ENCODE results near the gene TSPAN9. TPM values are rescaled to one million over a fixed set of nuclear protein-coding genes. Genes with fewer than 3 reads are reported as not detected.

TSPAN9 gene
- total RNA-seq, 1 experiment from 2014 or later = 35.5 TPM

GRCh38 chr12:3154006-3154405 lies 76.8 kb downstream of the TSPAN9 start:
- H3K27me3 ChIP-seq (replicated peaks; ENCODE audit: insufficient read depth, low read depth, low read length, poor library complexity) = no peaks in the 10 kb centered on the region
- POLR2A ChIA-PET (ENCODE audit: low non-redundant PET) = no interaction called here
- no peaks in the 10 kb centered on the region for H3K36me3 ChIP-seq (ENCODE audit: insufficient read depth, low read length, poor library complexity, severe bottlenecking)
- no peak for DNase-seq (ENCODE audit: low spot score)
- intact Hi-C loops (cut with micrococcal nuclease; ENCODE audit: unreplicated experiment) = no loop called here
- H3K4me3 ChIP-seq (ENCODE audit: low read depth, low read length, poor library complexity, severe bottlenecking) = no peak overlapping the region
- CTCF ChIA-PET = no interaction called here
- H3K9me3 ChIP-seq (ENCODE audit: low read depth, low read length, poor library complexity, severe bottlenecking) = no peaks in the 10 kb centered on the region
- no peak overlapping the region for H3K27ac ChIP-seq (ENCODE audit: low read depth, low read length, poor library complexity, severe bottlenecking)
- no TSS peak for BruUV-seq (replicated peaks)
- peaks cover 74% of the 10 kb centered on the region for H3K4me1 ChIP-seq (ENCODE audit: insufficient read depth, low read length, poor library complexity, severe bottlenecking)
- TF ChIP-seq EZH2 (IDR thresholded peaks at IDR 0.05; ENCODE audit: borderline replicate concordance, low read depth, low read length, poor library complexity, severe bottlenecking) = no peak
- TF ChIP-seq, protein P1, sequence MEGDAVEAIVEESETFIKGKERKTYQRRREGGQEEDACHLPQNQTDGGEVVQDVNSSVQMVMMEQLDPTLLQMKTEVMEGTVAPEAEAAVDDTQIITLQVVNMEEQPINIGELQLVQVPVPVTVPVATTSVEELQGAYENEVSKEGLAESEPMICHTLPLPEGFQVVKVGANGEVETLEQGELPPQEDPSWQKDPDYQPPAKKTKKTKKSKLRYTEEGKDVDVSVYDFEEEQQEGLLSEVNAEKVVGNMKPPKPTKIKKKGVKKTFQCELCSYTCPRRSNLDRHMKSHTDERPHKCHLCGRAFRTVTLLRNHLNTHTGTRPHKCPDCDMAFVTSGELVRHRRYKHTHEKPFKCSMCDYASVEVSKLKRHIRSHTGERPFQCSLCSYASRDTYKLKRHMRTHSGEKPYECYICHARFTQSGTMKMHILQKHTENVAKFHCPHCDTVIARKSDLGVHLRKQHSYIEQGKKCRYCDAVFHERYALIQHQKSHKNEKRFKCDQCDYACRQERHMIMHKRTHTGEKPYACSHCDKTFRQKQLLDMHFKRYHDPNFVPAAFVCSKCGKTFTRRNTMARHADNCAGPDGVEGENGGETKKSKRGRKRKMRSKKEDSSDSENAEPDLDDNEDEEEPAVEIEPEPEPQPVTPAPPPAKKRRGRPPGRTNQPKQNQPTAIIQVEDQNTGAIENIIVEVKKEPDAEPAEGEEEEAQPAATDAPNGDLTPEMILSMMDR (conservative IDR thresholded peaks at IDR 0.05; ENCODE audit: low read depth, low read length) = no peak

DNA sequence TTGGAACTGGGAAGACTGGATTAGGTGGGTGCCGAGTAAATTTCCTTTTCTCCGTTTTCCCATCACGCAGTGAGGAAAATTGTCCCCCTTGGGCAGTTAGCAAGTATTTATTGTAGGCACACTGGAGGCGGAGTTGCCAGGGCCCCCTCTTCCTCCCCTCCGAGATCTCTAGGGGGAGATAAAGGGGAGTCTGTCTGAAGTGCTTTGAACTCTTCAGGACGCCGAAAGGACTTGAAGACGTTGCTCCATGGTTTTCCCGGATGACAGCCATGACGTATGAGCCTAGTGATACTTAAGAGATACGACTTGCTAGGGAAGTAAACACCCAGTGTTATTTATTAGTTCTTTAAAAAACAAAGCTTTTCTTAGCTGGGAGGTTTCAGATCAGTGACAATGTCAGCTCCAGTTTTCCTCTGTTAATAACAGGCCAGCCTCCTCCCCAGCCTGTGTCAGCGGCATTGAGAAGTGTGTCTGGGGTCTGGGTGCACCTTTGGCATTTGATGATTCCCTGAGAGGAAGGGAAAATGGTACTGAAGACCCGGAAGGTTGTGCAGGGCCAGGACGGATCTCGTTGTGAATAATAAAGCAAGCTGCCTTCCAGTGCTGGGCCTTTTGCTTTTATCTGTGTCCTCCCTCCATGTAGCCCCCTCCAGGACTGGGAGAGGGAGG lies 78.7 kb downstream of the TSPAN9 start:
- no peak for DNase-seq (ENCODE audit: low spot score)
- H3K36me3 ChIP-seq (ENCODE audit: insufficient read depth, low read length, poor library complexity, severe bottlenecking) = no peaks in the 10 kb centered on the region
- CTCF ChIA-PET = no interaction called here
- H3K9me3 ChIP-seq (ENCODE audit: low read depth, low read length, poor library complexity, severe bottlenecking) = no peaks in the 10 kb centered on the region
- intact Hi-C loops (cut with micrococcal nuclease; ENCODE audit: unreplicated experiment) = loop anchor here (5.0 kb wide), 1 partner anchor 46 kb away; no protein-coding TSS in a partner anchor
- no peak overlapping the region for H3K27ac ChIP-seq (ENCODE audit: low read depth, low read length, poor library complexity, severe bottlenecking)
- H3K27me3 ChIP-seq (replicated peaks; ENCODE audit: insufficient read depth, low read depth, low read length, poor library complexity) = no peaks in the 10 kb centered on the region
- TF ChIP-seq EZH2 (IDR thresholded peaks at IDR 0.05; ENCODE audit: borderline replicate concordance, low read depth, low read length, poor library complexity, severe bottlenecking) = no peak
- TF ChIP-seq, protein P1 (conservative IDR thresholded peaks at IDR 0.05; ENCODE audit: low read depth, low read length) = no peak
- H3K4me3 ChIP-seq (ENCODE audit: low read depth, low read length, poor library complexity, severe bottlenecking) = no peak overlapping the region
- POLR2A ChIA-PET (ENCODE audit: low non-redundant PET) = no interaction called here
- H3K4me1 ChIP-seq (ENCODE audit: insufficient read depth, low read length, poor library complexity, severe bottlenecking) = peaks cover 62% of the 10 kb centered on the region
- BruUV-seq (replicated peaks) = no TSS peak

DNA sequence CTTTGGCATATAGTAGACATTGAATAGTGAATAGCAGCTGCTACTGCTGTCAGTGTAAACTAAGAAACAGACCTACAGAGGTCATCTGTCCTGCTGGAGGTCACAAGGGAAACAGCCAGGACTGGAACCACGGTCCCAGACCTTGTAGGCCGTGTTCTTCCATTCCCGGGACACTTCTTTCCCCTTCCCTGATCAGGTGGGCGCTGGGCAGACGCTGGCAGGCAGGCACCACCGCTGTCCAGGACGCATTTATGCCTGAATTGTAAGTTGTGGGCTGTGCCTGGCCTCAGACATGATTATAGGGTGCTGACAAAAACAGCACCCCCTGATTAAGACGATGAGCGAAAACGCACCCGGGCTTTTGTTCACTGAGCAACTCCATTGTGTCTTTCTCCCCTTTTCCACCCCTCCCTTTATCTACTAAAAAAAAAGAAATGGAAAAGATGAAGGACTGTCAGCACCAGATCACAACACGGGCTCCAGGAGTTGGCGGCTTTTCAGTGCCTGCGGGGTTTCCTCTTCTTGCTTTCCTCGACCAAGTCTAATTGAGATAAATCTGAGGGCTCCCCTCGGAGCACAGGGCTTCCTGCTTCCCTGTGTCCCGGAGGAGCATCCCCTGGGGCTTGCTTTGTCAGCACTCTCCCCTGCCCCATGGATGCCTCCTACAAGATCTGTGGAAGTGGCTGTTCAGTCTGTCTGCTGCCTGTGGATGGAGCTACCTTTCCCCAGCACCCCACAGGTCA lies 80.6 kb downstream of the TSPAN9 start:
- POLR2A ChIA-PET (ENCODE audit: low non-redundant PET) = interaction anchor here (0.6 kb wide), 1 partner anchor 39 kb away, joined by 3 read pairs; no protein-coding TSS in a partner anchor

More for the DNA sequence above, 80.6 kb downstream of the TSPAN9 start:
- no peaks in the 10 kb centered on the region for H3K27me3 ChIP-seq (replicated peaks; ENCODE audit: insufficient read depth, low read depth, low read length, poor library complexity)
- DNase-seq (ENCODE audit: low spot score) = peak; percentile 92
- H3K4me3 ChIP-seq (ENCODE audit: low read depth, low read length, poor library complexity, severe bottlenecking) = no peak overlapping the region
- intact Hi-C loops (cut with micrococcal nuclease; ENCODE audit: unreplicated experiment) = loop anchor here (5.0 kb wide), 1 partner anchor 45 kb away; no protein-coding TSS in a partner anchor
- H3K9me3 ChIP-seq (ENCODE audit: low read depth, low read length, poor library complexity, severe bottlenecking) = peaks cover 4% of the 10 kb centered on the region
- CTCF ChIA-PET = no interaction called here
- H3K4me1 ChIP-seq (ENCODE audit: insufficient read depth, low read length, poor library complexity, severe bottlenecking) = peaks cover 45% of the 10 kb centered on the region
- BruUV-seq (replicated peaks) = no TSS peak
- no peak for TF ChIP-seq EZH2 (IDR thresholded peaks at IDR 0.05; ENCODE audit: borderline replicate concordance, low read depth, low read length, poor library complexity, severe bottlenecking)
- TF ChIP-seq, protein P1 (conservative IDR thresholded peaks at IDR 0.05; ENCODE audit: low read depth, low read length) = no peak
- H3K36me3 ChIP-seq (ENCODE audit: insufficient read depth, low read length, poor library complexity, severe bottlenecking) = no peaks in the 10 kb centered on the region
- H3K27ac ChIP-seq (ENCODE audit: low read depth, low read length, poor library complexity, severe bottlenecking) = peak overlapping the region; percentile 9
